GM12865 (cell line): ENCODE results near the gene ZBTB20.
A peak's percentile ranks its signal among the peaks of the same experiment; 100 is the strongest.

Experiments
- DNase-seq: peaks from one replicate; pipeline ENCODE4 v3.0.0; 2010; ENCODE audit warnings: low read depth
- H3K4me3 ChIP-seq: 2 replicates; pipeline ENCODE4 v1.5.1; 2011; ENCODE audit warnings: mild to moderate bottlenecking, low read depth, low read length, control low read depth
- TF ChIP-seq, protein P1 (sequence below): IDR thresholded peaks from 2 replicates; pipeline ENCODE4 v1.5.1; 2011; ENCODE audit warnings: low read length, control low read depth, low read depth, inconsistent platforms; ENCODE audit not compliant: insufficient read depth; ENCODE audit errors: missing control alignments

ZBTB20 gene

DNA sequence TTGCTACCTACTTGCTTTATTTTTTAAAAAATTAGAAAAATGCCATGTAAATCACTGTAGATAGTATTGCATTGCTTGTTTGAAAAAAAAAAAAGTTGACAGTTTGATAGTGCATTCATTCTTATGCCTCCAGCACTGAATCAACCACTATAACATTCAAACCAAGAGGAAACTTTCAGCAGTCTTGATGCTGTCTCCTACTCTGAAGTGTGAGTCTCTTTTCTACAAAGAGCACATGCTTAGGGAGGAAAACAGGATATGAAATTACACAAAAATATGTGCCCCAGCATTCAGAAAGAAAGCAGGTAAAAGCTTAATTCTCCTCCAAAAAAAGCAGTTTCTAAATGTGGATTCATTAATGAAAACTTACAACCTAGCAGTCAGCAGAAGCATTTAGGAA lies 78.3 kb downstream of the ZBTB20 start:
- TF ChIP-seq, protein P1, sequence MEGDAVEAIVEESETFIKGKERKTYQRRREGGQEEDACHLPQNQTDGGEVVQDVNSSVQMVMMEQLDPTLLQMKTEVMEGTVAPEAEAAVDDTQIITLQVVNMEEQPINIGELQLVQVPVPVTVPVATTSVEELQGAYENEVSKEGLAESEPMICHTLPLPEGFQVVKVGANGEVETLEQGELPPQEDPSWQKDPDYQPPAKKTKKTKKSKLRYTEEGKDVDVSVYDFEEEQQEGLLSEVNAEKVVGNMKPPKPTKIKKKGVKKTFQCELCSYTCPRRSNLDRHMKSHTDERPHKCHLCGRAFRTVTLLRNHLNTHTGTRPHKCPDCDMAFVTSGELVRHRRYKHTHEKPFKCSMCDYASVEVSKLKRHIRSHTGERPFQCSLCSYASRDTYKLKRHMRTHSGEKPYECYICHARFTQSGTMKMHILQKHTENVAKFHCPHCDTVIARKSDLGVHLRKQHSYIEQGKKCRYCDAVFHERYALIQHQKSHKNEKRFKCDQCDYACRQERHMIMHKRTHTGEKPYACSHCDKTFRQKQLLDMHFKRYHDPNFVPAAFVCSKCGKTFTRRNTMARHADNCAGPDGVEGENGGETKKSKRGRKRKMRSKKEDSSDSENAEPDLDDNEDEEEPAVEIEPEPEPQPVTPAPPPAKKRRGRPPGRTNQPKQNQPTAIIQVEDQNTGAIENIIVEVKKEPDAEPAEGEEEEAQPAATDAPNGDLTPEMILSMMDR, result no peak
- no peak for DNase-seq
- H3K4me3 ChIP-seq, result no peak overlapping the region

DNA sequence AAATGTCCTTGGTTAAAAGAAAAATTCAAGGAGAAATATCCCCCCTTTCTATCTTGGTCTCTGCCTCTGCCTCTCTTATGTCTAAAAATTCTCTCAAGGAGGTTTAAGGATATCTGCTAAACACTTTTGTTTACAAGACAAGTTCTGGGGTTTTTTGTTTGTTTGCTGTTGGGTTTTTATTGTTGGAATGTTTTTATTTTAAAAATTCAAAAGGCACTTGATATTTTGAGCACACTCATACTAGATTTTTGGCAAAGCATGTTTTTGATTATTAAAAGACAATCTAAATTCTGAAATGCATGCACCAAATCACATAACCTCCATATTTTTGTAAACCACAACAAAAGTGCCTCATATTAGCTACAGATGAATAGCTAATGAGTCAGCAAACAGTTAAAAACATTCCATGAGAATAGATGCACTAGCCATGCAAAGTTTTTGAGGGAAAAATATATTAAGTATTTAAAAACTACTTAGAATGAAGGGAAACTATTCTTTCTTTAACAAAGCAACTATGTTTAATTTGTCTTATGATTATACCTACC lies 84.6 kb downstream of the ZBTB20 start:
- no peak for DNase-seq
- TF ChIP-seq, protein P1, result no peak
- no peak overlapping the region for H3K4me3 ChIP-seq

DNA sequence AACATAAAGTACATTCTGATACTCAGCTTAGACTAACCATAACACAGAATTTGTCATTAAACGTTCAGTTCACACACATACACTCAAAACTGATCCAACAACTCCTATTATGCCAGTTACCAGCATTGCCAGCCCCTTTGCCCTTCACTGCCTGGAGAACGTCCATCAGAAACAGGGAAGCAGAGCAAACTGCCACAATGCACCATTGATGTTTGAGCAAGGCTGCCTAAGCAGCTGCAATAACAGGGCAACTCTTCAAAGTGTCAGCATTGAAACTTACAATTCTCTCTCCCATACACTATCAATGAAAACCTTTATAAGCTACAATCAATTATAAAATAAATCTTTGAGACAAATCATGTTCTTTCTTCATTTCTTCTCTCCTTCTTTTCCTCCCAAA lies 85.1 kb downstream of the ZBTB20 start:
- no peak for DNase-seq
- TF ChIP-seq, protein P1, result no peak
- H3K4me3 ChIP-seq, result no peak overlapping the region

DNA sequence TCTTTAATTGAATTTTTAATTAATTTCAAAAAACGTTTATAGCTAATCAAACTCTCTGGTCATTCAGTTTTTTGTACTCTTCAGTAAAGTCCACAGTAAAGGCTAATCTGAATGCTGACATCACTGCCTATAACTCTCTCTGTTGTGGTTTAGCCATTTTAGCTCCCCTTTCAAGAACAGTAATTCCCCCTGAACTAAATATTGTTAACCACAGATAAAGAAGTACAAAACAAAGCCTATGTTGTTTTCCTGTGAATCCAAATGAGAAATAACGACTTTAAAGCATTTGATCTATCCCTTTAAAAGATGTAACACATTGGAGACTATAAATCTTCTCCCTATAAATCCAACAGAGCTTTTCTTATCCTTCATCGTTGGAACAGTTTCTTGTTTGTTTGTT lies 94.2 kb downstream of the ZBTB20 start:
- TF ChIP-seq, protein P1, result no peak
- DNase-seq, result no peak
- H3K4me3 ChIP-seq, result no peak overlapping the region

DNA sequence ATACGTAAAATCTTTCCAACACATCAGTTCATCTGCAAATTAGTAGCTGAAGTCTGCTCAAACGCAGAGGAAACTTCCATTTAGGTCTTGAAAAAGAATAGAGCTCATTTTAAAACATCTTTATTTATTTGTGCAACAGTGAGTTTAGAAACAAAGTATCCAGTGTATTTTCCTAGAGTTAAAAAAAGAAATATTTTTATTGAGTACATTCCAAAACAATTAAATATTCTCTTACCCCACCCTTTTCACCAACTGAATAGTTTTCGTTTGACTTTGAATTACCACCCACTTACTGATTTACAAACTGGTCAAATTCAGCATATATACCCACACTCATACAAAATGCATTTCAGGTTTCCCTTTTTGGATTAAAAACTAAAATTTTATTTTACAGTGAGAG lies 104.7 kb downstream of the ZBTB20 start:
- no peak for DNase-seq
- TF ChIP-seq, protein P1, result no peak
- no peak overlapping the region for H3K4me3 ChIP-seq

DNA sequence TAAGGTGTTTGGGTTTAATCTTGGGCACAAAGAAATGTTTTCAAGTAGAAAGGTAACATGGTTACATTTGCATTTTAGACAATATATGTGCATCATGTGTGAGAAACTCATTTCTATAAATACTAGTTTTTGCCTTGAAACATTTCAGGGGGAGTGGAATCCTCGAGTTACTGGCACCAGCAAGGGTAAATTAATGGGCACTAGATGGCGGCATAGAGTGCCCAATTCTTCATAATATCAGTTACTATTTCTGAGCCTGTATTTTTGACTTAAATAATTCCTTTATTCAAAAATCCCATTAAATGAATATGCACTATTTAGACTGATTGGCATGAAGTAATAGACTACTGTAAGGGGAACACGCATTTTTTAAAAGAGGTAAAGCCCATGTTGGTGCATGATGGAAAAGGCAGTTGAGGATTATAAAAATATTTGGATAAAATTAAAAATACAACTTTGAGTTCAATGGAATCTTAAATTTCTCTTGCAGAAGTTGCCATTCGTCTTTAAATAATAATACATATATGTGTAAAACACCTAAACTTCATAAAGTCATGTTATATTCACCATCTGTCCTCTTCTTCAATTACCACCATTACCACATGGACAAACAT lies 106.3 kb downstream of the ZBTB20 start:
- DNase-seq, result peak; percentile 46
- TF ChIP-seq, protein P1, result peak; percentile 64
- no peak overlapping the region for H3K4me3 ChIP-seq

DNA sequence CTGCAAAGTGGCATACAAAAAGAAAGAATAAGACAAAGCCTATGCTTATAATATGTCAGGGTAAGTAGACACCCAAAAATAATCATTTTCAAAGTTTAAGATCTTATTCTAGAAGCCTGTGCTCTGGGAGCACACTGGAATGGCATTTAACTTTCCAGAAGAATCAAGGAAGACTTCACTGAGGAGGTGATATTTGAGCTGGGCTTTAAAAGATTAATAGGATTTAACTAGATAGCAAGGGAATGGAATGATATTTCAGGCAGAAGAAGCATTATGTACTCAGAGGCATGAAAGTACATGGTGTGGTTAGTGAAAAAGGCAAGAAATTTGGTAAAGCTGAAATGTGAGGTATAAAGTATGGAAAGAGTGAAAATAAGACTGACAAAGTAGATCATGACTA lies 106.8 kb downstream of the ZBTB20 start:
- no peak overlapping the region for H3K4me3 ChIP-seq
- DNase-seq, result no peak
- TF ChIP-seq, protein P1, result no peak
